Smooth muscle cell of the brain vasculature (primary cell): ENCODE measurements around the gene CISD1.
"Not testable (repeated sequence)": the region's sequence is repeated elsewhere in the genome, so short reads cannot be mapped to it uniquely, and the experiment has no call there.

ENCODE experiments used
- DNase-seq: peaks from one replicate; pipeline ENCODE4 v3.0.0-alpha.2; 2012; ENCODE audit warnings: low read depth, low spot score

CISD1 gene

GRCh38 chr10:58268946-58269781 is at the start of gene CISD1:
CISD1 (plus strand) TSS chr10:58269162; CDS start chr10:58269274, 112 bp downstream.
- peak; percentile 99 for DNase-seq

GRCh38 chr10:58219875-58220274 is 49.1 kb upstream of the CISD1 start:
- no peak for DNase-seq

GRCh38 chr10:58220769-58221451 is 48.1 kb upstream of the CISD1 start:
- DNase-seq = no peak

DNA sequence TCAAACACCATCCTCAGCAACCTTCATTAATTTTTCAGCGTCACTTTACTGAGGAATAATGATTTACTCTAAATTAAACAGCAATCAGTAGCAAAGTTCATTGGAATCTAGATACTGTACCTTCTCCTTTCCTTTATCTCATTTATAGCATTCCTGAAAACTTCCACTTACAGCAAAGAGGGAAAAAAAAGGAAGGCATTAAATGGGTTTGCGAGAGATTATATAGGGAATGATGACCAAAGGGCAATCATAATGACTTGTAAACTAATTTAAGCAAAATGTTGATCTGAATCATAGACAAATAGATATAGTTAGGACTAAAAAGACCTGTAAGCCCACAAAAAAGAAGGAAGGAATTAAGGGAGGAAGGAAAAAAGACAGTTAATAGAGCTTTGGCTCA is 43.3 kb upstream of the CISD1 start:
- DNase-seq = no peak

- DNase-seq = not testable (repeated sequence)
Observed at GRCh38 chr10:58229856-58230255, 39.1 kb upstream of the CISD1 start.

DNA sequence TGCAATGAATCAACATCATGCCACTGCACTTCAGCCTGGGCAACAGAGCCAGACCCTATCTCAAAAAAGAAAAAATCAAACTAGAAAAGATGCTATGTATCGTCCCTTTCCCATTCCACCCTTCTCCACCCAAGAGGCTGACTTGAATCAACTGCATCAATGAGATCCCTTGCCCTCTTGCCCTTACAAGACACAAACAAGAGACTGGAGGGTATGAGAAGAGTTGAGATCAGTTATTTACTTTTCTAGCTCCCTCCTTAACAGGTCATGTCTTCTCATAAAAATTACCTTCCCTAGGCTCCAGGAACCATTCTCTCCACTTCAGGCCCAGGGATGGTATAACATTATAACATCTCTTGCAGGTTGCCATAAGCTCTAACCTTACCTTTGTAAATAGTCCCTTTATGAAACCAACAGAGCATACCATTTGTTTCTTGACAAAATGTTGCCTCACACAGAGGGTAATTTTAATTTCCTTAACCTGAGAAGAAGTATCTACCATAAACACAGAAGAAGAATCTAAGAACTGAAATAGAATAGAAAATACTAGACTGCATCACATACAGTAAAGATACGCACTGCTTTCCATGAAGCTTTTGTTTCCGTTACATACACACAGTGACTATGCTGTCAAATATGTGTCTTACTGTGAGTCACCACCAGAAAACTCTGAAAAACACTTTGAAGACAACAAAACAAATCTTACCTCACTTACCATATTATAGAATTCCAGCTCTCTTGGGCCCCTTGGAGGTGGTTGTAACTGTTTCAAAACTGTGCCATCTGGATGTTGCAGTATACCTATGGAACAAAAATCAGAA is 31.7 kb upstream of the CISD1 start:
- DNase-seq = peak; percentile 57

- DNase-seq = no peak
Observed at GRCh38 chr10:58239561-58240169, 29.3 kb upstream of the CISD1 start.

- no peak for DNase-seq
Observed at GRCh38 chr10:58240531-58240930, 28.4 kb upstream of the CISD1 start.

DNA sequence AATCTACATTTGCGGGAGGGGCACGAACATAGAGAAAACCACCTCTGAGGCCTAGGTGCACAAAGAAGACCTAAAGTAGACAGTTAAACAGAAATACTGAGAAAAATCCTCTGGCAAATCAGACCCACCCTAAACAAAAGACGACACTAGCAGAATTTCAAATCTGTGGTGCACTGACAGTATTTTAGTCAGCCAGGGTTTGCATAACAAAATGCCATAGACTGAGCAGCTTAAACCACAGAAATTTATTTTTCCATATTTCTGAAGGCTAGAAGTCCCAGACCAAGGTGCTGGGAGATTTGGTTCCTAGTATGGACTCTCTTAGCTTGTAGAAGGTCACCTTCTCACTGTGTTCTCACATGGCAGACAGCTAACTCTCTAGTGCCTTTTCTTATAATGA is 27.6 kb upstream of the CISD1 start:
- DNase-seq = no peak

- no peak for DNase-seq
Observed at GRCh38 chr10:58243269-58243668, 25.7 kb upstream of the CISD1 start.

DNA sequence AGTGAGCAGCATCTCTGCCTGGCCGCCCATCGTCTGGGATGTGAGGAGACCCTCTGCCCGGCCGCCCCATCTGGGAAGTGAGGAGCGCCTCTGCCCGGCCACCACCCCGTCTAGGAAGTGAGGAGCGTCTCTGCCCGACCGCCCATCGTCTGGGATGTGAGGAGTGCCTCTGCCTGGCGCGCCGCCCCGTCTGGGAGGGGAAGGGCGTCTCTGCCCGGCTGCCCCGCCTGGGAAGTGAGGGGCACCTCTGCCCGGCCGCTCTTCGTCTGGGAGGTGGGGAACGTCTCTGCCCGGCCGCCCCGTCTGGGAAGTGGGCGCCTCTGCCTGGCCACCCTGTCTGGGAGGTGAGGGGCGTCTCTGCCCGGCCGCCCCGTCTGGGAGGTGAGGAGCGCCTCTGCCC is 25.2 kb upstream of the CISD1 start:
- DNase-seq = not testable (repeated sequence)

DNA sequence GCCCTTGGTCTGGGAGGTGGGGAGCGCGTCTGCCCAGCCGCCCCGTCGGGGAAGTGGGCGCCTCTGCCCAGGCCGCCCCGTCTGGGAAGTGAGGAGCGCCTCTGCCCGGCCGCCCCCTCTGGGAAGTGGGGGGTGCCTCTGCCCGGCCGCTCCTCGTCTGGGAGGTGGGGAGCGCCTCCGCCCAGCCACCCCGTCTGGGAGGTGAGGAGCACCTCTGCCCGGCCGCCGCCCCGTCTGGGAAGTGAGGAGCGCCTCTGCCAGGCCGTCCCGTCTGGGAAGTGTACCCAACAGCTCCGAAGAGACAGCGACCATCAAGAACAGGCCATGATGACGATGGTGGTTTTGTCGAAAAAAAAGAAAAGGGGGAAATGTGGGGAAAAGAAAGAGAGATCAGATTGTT is 24.7 kb upstream of the CISD1 start:
- DNase-seq = not testable (repeated sequence)

DNA sequence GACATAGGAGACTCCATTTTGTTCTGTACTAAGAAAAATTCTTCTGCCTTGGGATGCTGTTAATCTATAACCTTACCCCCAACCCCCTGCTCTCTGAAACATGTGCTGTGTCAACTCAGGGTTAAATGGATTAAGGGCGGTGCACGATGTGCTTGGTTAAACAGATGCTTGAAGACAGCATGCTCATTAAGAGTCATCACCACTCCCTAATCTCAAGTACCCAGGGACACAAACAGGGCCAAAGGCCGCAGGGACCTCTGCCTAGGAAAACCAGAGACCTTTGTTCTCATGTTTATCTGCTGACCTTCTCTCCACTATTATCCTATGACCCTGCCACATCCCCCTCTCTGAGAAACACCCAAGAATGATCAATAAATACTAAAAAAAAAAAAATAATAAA is 24.3 kb upstream of the CISD1 start:
- not testable (repeated sequence) for DNase-seq

GRCh38 chr10:58253184-58253583 is 15.8 kb upstream of the CISD1 start:
- DNase-seq = no peak

- DNase-seq = no peak
Observed at GRCh38 chr10:58254644-58255043, 14.3 kb upstream of the CISD1 start.

DNA sequence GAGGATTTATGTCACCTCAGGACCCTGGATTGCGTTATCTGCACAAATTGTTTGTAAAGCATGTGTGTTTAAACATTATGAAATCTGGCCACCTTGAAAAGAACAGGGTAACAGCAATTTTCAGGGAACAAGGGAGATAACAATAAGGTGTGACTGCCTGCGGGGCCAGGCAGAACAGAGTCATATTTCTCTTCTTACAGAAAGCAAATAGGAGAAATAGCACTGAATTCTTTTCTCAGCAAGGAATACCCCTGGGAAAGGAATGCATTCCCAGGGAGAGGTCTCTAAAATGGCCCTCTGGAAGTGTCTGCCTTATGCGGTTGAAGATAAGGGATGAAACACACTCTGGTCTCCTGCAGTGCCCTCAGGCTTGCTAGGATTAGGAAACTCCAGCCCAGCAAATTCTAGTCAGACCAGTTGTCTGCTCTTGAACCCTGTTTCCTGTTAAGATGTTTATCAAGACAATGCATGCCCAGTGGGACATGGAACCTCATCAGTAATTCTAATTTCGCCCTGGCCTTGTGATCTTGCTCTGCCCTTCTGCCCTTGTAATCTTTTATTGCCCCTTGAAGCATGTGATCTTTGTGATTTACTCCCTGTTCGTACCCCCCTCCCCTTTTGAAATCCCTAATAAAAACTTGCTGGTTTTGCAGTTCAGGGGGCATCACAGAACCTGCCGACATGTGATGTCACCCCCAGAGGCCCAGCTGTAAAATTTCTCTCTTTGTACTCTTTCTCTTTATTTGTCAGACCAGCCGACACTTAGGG is 12.8 kb upstream of the CISD1 start:
- not testable (repeated sequence) for DNase-seq

DNA sequence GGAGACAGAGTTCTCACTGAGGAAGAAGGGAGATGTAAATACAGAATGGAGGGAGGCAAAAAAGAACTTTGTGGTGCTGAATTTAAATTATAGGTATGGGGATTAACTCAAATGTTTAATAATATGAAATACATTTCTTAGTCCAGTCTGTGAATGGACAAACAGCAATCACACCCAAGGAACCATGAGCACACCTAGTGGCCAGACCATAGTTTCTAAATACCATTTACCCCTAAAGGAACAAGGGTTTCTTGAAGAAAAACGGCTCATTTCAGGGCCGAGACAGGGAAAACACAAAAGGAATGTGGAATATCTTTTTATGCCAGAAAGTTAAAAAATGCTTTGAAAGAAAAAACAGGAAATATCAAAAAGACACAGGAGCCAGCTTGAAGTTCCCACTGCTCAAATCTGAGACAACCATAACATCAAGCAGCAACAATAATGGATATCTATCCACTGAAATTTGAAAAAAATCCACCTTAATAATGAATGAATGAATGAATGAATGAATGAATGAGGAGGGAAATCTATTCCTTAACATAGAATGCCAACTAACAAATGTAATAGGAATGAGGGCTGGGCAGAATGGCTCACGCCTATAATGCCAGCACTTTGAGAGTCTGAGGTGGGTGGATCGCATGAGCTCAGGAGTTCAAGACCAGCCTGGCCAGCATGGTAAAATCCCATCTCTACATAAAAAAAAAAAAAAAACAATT is 9.8 kb upstream of the CISD1 start:
- no peak for DNase-seq

DNA sequence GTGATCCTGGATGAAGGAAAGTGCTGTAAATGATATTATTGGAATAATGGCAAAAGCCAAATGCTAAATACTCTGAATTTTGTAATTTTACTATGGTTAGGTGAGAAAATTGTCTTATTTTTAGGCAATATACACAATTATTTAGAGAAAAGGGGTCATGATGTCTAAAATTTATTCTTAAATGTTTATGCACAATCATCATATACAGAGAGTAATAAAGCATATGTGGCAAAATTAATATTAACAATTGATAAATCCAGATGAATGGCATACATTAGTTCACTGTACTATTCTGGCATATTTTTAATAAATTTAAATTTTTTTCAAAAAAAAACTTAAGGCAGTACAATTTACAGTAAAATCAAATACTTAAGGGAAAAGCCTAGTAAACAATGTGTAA is 8.6 kb upstream of the CISD1 start:
- no peak for DNase-seq

- no peak for DNase-seq
Observed at GRCh38 chr10:58262766-58263165, 6.2 kb upstream of the CISD1 start.

DNA sequence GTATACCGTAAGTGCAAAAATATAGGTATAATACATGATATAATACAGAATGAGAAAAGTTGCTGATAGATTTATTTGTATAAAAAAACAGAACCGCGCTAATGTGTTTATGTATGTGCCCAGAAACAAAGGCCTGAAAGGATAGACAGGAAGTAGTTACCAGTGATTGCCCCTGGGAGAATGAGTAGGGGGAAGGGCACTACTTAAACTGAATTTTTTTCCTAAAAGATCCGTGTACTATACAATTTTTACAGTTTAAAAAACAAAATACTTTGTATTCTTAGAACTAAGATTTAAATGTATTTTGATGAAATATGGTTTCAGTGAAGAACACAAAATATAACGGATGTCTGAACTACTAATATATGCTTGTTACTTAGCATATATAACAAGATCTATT is 4.2 kb upstream of the CISD1 start:
- no peak for DNase-seq
